GM18873 (cell line): ENCODE measurements around the gene PIPOX.

ENCODE experiments used
- ATAC-seq: cut with Tn5 transposase; IDR thresholded peaks from one replicate; pipeline ENCODE4 v1.9.1; 2021; ENCODE audit warnings: mild to moderate bottlenecking, moderate library complexity, moderate number of reproducible peaks; ENCODE audit not compliant: unreplicated experiment, low FRiP score

PIPOX gene

GRCh38 chr17:29093090-29093871 lies 50.3 kb downstream of the PIPOX start:
- no peak for ATAC-seq

DNA sequence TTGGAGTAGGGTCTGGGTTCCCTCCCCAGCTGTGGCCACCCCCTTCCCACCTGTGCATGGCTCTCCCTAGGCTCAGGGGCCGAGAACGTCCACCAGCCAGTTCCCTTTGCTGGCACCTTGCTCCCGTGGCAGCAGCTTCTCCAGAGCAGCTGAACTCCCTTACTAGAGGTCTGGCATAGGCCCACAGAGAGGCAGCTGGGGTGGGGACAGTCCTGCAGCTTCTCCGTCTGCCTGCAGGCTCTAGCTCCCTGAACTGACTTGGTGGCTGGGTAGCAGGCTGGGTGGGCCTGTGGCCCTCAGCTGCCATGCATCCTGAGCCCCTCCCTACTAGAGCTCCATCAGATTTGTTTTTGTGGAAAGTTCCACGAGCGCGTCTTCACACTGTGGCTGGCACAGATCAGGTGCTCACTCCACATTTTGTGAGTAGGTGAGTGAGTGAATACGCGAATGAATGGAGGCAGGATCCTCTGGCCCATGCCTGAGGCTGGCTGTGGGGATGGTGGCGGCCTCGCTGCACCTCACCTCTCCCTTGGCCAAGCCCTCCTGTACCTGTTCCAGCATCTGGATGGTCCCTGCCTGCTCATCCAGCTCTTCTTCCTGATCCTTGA lies 51.3 kb downstream of the PIPOX start:
- ATAC-seq, result no peak

GRCh38 chr17:29095439-29095838 lies 52.5 kb downstream of the PIPOX start:
- ATAC-seq, result no peak

DNA sequence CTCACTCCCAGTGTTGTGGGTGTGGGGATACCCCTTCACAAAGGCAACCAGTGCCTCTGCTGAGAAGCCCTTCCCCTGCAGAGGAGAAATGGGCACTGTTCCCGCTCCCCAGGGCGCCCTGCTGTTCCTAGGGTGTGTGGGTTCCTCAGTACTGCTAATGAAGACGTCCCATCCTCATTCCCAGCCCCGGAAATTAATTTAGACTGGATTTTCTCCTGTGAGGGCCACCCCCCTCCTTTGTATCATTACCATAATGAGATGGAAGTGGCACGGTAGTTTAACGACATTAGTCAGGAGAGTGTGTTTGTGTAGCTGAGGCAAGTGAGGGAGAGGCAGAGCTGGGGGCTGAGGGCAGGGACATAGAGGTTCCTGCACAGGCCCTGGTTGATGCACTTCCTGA lies 53.2 kb downstream of the PIPOX start:
- ATAC-seq, result no peak

DNA sequence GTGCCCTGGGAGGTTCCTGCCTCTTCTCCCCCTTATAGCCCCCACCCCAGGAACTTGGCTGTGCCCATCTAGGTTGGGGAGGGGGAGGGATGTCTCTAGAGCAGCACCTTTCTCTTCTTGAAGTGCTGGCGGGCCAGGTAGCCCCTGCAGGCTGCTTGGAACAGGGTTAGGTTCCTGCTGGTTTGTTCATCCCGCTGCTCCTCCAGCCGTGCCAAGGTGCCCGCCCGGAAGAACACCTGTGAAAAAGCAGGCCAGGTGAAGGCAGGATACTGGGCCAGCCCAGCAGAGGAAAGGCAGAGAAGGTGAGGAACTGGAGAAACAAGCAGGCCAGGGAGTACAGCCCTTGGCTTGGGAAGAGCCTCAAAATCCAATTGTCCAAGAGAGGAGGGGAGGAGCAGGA lies 56.6 kb downstream of the PIPOX start:
- ATAC-seq, result no peak

GRCh38 chr17:29100296-29100695 lies 57.4 kb downstream of the PIPOX start:
- no peak for ATAC-seq

GRCh38 chr17:29102046-29102445 lies 59.1 kb downstream of the PIPOX start:
- no peak for ATAC-seq

DNA sequence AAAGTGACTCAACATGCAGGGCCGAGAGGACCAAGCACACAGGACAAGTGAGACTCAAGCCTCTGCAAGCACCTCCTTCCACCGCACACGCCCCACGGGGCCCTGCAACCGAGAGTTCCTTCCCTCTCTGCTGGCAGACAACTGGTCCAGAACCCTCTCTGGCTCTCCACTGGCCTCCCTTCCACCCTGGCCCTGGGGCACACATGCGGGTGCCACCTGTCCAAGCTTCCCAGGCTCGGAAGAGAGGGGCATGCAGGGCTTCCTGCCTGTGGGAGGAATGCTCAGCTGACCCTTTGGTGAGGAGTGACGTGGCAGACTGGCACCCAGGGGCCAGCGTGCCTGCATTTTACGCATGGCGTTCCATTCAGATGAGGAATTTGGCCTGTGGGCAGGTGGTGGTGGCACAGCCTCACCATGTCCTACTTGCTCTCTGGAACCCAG lies 59.8 kb downstream of the PIPOX start:
- no peak for ATAC-seq

- no peak for ATAC-seq
Measured at GRCh38 chr17:29103341-29103740, 60.4 kb downstream of the PIPOX start.
